Spleen (tissue), 11 donors: Measurements from ENCODE around the gene SSR4. TPM values are rescaled to one million over a fixed set of nuclear protein-coding genes. Genes with fewer than 3 reads are reported as not detected.

Source experiments
- DNase-seq: peaks from one replicate; pipeline ENCODE4 v3.0.0-alpha.2; 2020
- H3K27ac ChIP-seq, 8 donors: fragments of 200-600 bp; sonication (generic) in 7 of 8; 1 replicate in 4 of 8; 2 replicates in 4 of 8; pipeline versions ENCODE4 v1.5.0 to v1.8.0; 2016 to 2021; ENCODE audit warnings: inconsistent platforms in 4 of 8, mild to moderate bottlenecking in 4 of 8, moderate library complexity in 1 of 8
- H3K27me3 ChIP-seq, 7 donors: fragments of 200-600 bp; sonication (generic) in 6 of 7; replicated peaks in 1 of 7; 1 replicate in 4 of 7; 2 replicates in 3 of 7; pipeline versions ENCODE4 v1.5.0 to v1.8.0; 2016 to 2021; ENCODE audit warnings: inconsistent platforms in 3 of 7, mild to moderate bottlenecking in 1 of 7
- H3K36me3 ChIP-seq, 6 donors: fragments of 200-600 bp; sonication (generic) in 5 of 6; 1 replicate in 4 of 6; 2 replicates in 2 of 6; pipeline versions ENCODE4 v1.5.0 to v1.8.0; 2016 to 2021; ENCODE audit warnings: inconsistent platforms in 2 of 6
- H3K4me1 ChIP-seq, 6 donors: fragments of 200-600 bp; sonication (generic) in 5 of 6; 1 replicate in 3 of 6; 2 replicates in 3 of 6; pipeline versions ENCODE4 v1.5.0 to v1.8.0; 2016 to 2021; ENCODE audit warnings: inconsistent platforms in 3 of 6
- H3K4me3 ChIP-seq, 8 donors: fragments of 200-600 bp; sonication (generic) in 7 of 8; 1 replicate in 4 of 8; 2 replicates in 4 of 8; pipeline versions ENCODE4 v1.5.0 to v1.8.0; 2016 to 2021; ENCODE audit warnings: inconsistent platforms in 4 of 8, mild to moderate bottlenecking in 4 of 8, moderate library complexity in 2 of 8
- H3K9me3 ChIP-seq, 8 donors: fragments of 200-600 bp; sonication (generic) in 7 of 8; 1 replicate in 4 of 8; 2 replicates in 4 of 8; pipeline versions ENCODE4 v1.5.0 to v1.8.0; 2016 to 2021; ENCODE audit warnings: inconsistent platforms in 4 of 8
- CTCF ChIP-seq, 11 experiments: fragments of 200-600 bp in 7 of 11; fragments of 450-650 bp in 4 of 11; sonication (generic) in 4 of 11; IDR thresholded peaks in 8 of 11; conservative IDR thresholded peaks in 3 of 11; 1 replicate in 7 of 11; 2 replicates in 4 of 11; pipeline versions ENCODE4 v1.4.0 to v1.8.0; 2016 to 2021; ENCODE audit warnings: antibody characterized with exemption in 11 of 11, inconsistent platforms in 4 of 11, mild to moderate bottlenecking in 1 of 11
- POLR2A ChIP-seq, 3 donors: fragments of 450-650 bp; IDR thresholded peaks; one replicate each; pipeline ENCODE4 v1.5.1; 2017; ENCODE audit warnings: antibody characterized with exemption in 3 of 3, mild to moderate bottlenecking in 1 of 3
- POLR2AphosphoS5 ChIP-seq, 3 donors: sonication (generic); formaldehyde crosslinking; IDR thresholded peaks; one replicate each; pipeline ENCODE4 v1.5.1; 2017; ENCODE audit warnings: antibody characterized with exemption in 3 of 3
- WGBS, 5 donors: extraction: QIAGEN DNeasy Blood & Tissue Kit in 3 of 5; methylation state at CpG; one replicate each; pipeline versions ENCODE4 v1.1.5 to v1.1.7; 2013 to 2018; 5-methylcytosine and 5-hydroxymethylcytosine counted together
- intact Hi-C: fragments of 100-400 bp; cut with DNase I; formaldehyde crosslinking; loops from one replicate; pipeline ENCODE4 v1.15.0; 2023; ENCODE audit warnings: low total_unique reads
- polyA plus RNA-seq, 3 donors: library from polyadenylated mRNA; stranded (reverse); fragments of 200-250 nt; gene quantifications; one replicate each; pipeline ENCODE4 v1.2.1, GENCODE V29; 2013
- total RNA-seq, 7 donors: library from RNA; depleted of rRNA in 3 of 7; stranded (reverse); fragments of >200 nt in 3 of 7; fragmentation: NEBNext Ultra II Directional in 4 of 7; extraction: Animal tissue kit (Norgen Biotek cat#: 25700) in 4 of 7; gene quantifications; one replicate each; pipeline versions ENCODE4 v1.1.0 to v1.2.1, GENCODE V29; 2016 to 2021
- donor health status: healthy with polysubstance abuse.
- donor health status: DM: no; HTN: no; CAD: no; lungs with moderate emphysema.
- donor health status: DM: no; HTN: no; CAD: no.
- donor health status: Bipolar disorder and iron deficiency.
- donor health status: healthy.
- donor health status: DM: no; HTN: no; CAD: no.
- donor health status: DM: yes; HTN: yes; CAD: no.

The SSR4 gene
- total and polyA plus RNA-seq, 10 donors, result 144 to 488 (median 255) TPM

GRCh38 chrX:153776611-153777045 is 17.8 kb upstream of the SSR4 start:
- peak; percentile 50 for DNase-seq
- no peak overlapping the region for H3K27ac ChIP-seq
- H3K27me3 ChIP-seq, result peaks cover 0 to 44% (median 8%) of the 10 kb centered on the region in 7 donors
- no peaks in the 10 kb centered on the region for H3K36me3 ChIP-seq
- no peak overlapping the region for H3K4me3 ChIP-seq
- no peaks in the 10 kb centered on the region for H3K9me3 ChIP-seq
- WGBS, 5 donors, result 73 to 100% (median 79%) methylated on average over 3 to 21 of the region's 22 CpGs
- H3K4me1 ChIP-seq, result peaks cover 0 to 12% (median 6%) of the 10 kb centered on the region in 6 donors
- intact Hi-C loops, result no loop called here
- TF ChIP-seq CTCF (IDR thresholded peaks at IDR 0.05 in 8 of 11, conservative IDR thresholded peaks at IDR 0.05 in 3 of 11), result no peak
- TF ChIP-seq POLR2AphosphoS5 (IDR thresholded peaks at IDR 0.05), result no peak
- no peak for TF ChIP-seq POLR2A (IDR thresholded peaks at IDR 0.05)

GRCh38 chrX:153777261-153778090 is 17.0 kb upstream of the SSR4 start:
- Histone ChIP-seq H3K27ac (no peak overlapping the region), H3K27me3 (peaks cover 0 to 46% (median 8%) of the 10 kb centered on the region in 7 donors), H3K9me3 (no peaks in the 10 kb centered on the region), H3K4me1 (peaks cover 0 to 12% (median 6%) of the 10 kb centered on the region in 6 donors), H3K4me3 (no peak overlapping the region), H3K36me3 (no peaks in the 10 kb centered on the region)
- WGBS, 5 donors, result 84 to 88% (median 86%) methylated on average over 28 to 34 of the region's 34 CpGs; no CpG with 5 or more reads in 1 of the 5 donors
- TF ChIP-seq POLR2AphosphoS5 (IDR thresholded peaks at IDR 0.05) (no peak), POLR2A (IDR thresholded peaks at IDR 0.05) (no peak), CTCF (IDR thresholded peaks at IDR 0.05 in 8 of 11, conservative IDR thresholded peaks at IDR 0.05 in 3 of 11) (no peak)
- intact Hi-C loops, result no loop called here
- DNase-seq, result peak; percentile 69

- 74 to 86% (median 82%) methylated on average over 12 to 17 of the region's 17 CpGs; no CpG with 5 or more reads in 1 of the 5 donors for WGBS, 5 donors
- intact Hi-C loops, result no loop called here
- peaks cover 0 to 46% (median 8%) of the 10 kb centered on the region in 7 donors for H3K27me3 ChIP-seq
- peak; percentile 63 for DNase-seq
- H3K27ac ChIP-seq, result no peak overlapping the region
- peaks cover 0 to 19% (median 6%) of the 10 kb centered on the region in 6 donors for H3K4me1 ChIP-seq
- TF ChIP-seq CTCF (IDR thresholded peaks at IDR 0.05 in 8 of 11, conservative IDR thresholded peaks at IDR 0.05 in 3 of 11) (no peak), POLR2AphosphoS5 (IDR thresholded peaks at IDR 0.05) (no peak), POLR2A (IDR thresholded peaks at IDR 0.05) (no peak)
- H3K9me3 ChIP-seq, result no peaks in the 10 kb centered on the region
- H3K36me3 ChIP-seq, result peaks cover 0 to under 1% (median 0%) of the 10 kb centered on the region in 6 donors
- H3K4me3 ChIP-seq, result no peak overlapping the region
Measured at GRCh38 chrX:153778181-153778580, 16.3 kb upstream of the SSR4 start.

- Histone ChIP-seq H3K4me1 (peaks cover 0 to 24% (median 6%) of the 10 kb centered on the region in 6 donors), H3K4me3 (no peak overlapping the region), H3K27me3 (peaks cover 0 to 46% (median 8%) of the 10 kb centered on the region in 7 donors), H3K36me3 (peaks cover 0 to 6% (median 0%) of the 10 kb centered on the region in 6 donors), H3K27ac (no peak overlapping the region), H3K9me3 (no peaks in the 10 kb centered on the region)
- intact Hi-C loops, result no loop called here
- TF ChIP-seq POLR2A (IDR thresholded peaks at IDR 0.05) (no peak), CTCF (IDR thresholded peaks at IDR 0.05 in 8 of 11, conservative IDR thresholded peaks at IDR 0.05 in 3 of 11) (no peak), POLR2AphosphoS5 (IDR thresholded peaks at IDR 0.05) (no peak)
- 83 to 100% (median 84%) methylated on average over 2 to 16 of the region's 16 CpGs for WGBS, 5 donors
- DNase-seq, result peak; percentile 68
Measured at GRCh38 chrX:153778684-153779101, 15.8 kb upstream of the SSR4 start.
